ENCODE measurements around the gene SLC25A21. TPM values are rescaled to one million over a fixed set of nuclear protein-coding genes. Genes with fewer than 3 reads are reported as not detected.

Gene SLC25A21
- total and polyA plus RNA-seq, 2 donors (not counting 1 experiment from before 2014, with no cell fraction given) = 0.50 to 0.62 TPM

DNA sequence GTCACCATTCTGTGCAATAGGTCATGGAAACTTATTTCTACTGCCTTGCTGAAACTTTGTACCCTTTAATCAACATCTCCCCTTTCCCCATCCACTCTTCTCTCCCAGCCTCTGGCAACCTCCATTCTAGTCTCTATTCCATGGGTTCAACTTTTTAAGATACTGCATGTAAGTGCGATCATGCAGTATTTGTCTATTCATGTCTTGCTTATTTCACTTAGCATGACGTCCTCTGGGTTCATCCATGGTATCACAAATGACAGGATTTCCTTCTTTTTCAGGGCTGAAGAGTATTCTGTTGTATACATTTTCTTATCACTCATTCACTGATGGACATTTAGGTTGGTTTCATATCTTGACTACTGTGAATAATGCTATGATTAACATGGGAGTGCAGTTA, 288.4 kb downstream of the SLC25A21 start:
- no peak overlapping the region for H3K4me3 ChIP-seq (replicated peaks in 1 of 4; ENCODE audit: control extremely low read depth in 1 of 4, insufficient read depth in 1 of 4, low read depth in 3 of 4, low read length in 4 of 4)
- H3K4me2 ChIP-seq (ENCODE audit: extremely low read depth, insufficient read depth, low read length) = no peak overlapping the region
- H3K27ac ChIP-seq (ENCODE audit: insufficient read depth, low read length) = no peak overlapping the region
- H3K9ac ChIP-seq (ENCODE audit: insufficient read depth, low read length) = no peak overlapping the region
- no peaks in the 10 kb centered on the region for H3K36me3 ChIP-seq (ENCODE audit: control insufficient read depth, insufficient read depth, low read length)
- TF ChIP-seq EZH2 (IDR thresholded peaks at IDR 0.05; ENCODE audit: low read length, missing control alignments) = no peak
- TF ChIP-seq, protein P1, sequence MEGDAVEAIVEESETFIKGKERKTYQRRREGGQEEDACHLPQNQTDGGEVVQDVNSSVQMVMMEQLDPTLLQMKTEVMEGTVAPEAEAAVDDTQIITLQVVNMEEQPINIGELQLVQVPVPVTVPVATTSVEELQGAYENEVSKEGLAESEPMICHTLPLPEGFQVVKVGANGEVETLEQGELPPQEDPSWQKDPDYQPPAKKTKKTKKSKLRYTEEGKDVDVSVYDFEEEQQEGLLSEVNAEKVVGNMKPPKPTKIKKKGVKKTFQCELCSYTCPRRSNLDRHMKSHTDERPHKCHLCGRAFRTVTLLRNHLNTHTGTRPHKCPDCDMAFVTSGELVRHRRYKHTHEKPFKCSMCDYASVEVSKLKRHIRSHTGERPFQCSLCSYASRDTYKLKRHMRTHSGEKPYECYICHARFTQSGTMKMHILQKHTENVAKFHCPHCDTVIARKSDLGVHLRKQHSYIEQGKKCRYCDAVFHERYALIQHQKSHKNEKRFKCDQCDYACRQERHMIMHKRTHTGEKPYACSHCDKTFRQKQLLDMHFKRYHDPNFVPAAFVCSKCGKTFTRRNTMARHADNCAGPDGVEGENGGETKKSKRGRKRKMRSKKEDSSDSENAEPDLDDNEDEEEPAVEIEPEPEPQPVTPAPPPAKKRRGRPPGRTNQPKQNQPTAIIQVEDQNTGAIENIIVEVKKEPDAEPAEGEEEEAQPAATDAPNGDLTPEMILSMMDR (conservative IDR thresholded peaks at IDR 0.05 in 1 of 2, IDR thresholded peaks at IDR 0.05 in 1 of 2; ENCODE audit: low read depth in 1 of 2, low read length in 2 of 2) = no peak
- no peaks in the 10 kb centered on the region for H3K79me2 ChIP-seq (ENCODE audit: control insufficient read depth, insufficient read depth, low read length)
- no peaks in the 10 kb centered on the region for H3K9me3 ChIP-seq (ENCODE audit: control insufficient read depth, insufficient read depth, low read depth, low read length)
- H3K27me3 ChIP-seq (ENCODE audit: control insufficient read depth, insufficient read depth, low read length) = no peaks in the 10 kb centered on the region
- no peak for DNase-seq (ENCODE audit: low read depth in 2 of 2)
- H3K4me1 ChIP-seq (ENCODE audit: control insufficient read depth, extremely low read depth, insufficient read depth, low read length) = no peaks in the 10 kb centered on the region
- H2AFZ ChIP-seq (ENCODE audit: low read length) = no peak overlapping the region
- H4K20me1 ChIP-seq (ENCODE audit: control insufficient read depth, extremely low read depth, insufficient read depth, low read length) = no peaks in the 10 kb centered on the region

DNA sequence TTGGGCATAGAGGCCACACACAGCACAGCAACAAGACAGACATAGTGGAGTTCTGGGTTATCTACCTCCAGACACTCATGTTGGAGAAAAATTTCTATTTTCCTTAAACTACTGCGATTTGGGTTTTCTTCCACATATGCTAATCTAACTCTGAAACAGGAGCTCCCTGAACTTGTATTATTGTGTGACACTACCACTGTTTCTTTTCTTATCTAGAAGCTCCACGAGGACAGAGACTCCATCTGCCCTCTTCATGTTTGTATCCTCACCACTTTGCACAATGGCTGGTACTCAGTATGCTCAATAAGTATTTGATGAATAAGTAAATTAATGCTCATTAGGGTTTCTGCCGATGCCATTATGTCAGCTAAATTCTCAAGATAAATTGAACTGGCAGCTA, 292.1 kb downstream of the SLC25A21 start:
- Histone ChIP-seq H3K4me2 (ENCODE audit: extremely low read depth, insufficient read depth, low read length) (no peak overlapping the region), H3K9ac (ENCODE audit: insufficient read depth, low read length) (no peak overlapping the region), H3K36me3 (ENCODE audit: control insufficient read depth, insufficient read depth, low read length) (no peaks in the 10 kb centered on the region), H3K9me3 (ENCODE audit: control insufficient read depth, insufficient read depth, low read depth, low read length) (no peaks in the 10 kb centered on the region), H3K27ac (ENCODE audit: insufficient read depth, low read length) (no peak overlapping the region), H3K79me2 (ENCODE audit: control insufficient read depth, insufficient read depth, low read length) (no peaks in the 10 kb centered on the region), H3K4me1 (ENCODE audit: control insufficient read depth, extremely low read depth, insufficient read depth, low read length) (no peaks in the 10 kb centered on the region), H3K27me3 (ENCODE audit: control insufficient read depth, insufficient read depth, low read length) (no peaks in the 10 kb centered on the region), H2AFZ (ENCODE audit: low read length) (no peak overlapping the region), H4K20me1 (ENCODE audit: control insufficient read depth, extremely low read depth, insufficient read depth, low read length) (no peaks in the 10 kb centered on the region), H3K4me3 (replicated peaks in 1 of 4; ENCODE audit: control extremely low read depth in 1 of 4, insufficient read depth in 1 of 4, low read depth in 3 of 4, low read length in 4 of 4) (no peak overlapping the region)
- TF ChIP-seq, protein P1 (conservative IDR thresholded peaks at IDR 0.05 in 1 of 2, IDR thresholded peaks at IDR 0.05 in 1 of 2; ENCODE audit: low read depth in 1 of 2, low read length in 2 of 2) = no peak
- TF ChIP-seq EZH2 (IDR thresholded peaks at IDR 0.05; ENCODE audit: low read length, missing control alignments) = no peak
- DNase-seq (ENCODE audit: low read depth in 2 of 2) = no peak

DNA sequence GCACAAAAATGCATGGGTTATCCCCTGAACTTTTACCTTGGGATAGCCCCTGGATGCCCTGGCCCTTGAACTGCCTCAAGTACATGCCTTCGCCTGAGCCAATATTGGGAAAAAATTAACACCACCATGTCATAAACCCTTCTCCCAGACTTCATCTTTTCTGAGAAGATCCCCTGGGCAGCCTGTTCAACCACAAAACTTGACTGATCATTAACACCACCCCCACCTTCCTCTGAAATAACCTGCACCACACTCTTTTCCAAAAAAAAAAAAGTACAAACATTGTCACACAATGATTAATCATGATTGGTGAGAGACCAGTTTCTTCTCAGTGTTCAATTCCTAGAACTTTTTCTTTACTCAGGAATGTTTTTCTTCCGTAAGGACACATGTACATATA, 292.8 kb downstream of the SLC25A21 start:
- Histone ChIP-seq H3K36me3 (ENCODE audit: control insufficient read depth, insufficient read depth, low read length) (no peaks in the 10 kb centered on the region), H2AFZ (ENCODE audit: low read length) (no peak overlapping the region), H3K79me2 (ENCODE audit: control insufficient read depth, insufficient read depth, low read length) (no peaks in the 10 kb centered on the region), H3K4me3 (replicated peaks in 1 of 4; ENCODE audit: control extremely low read depth in 1 of 4, insufficient read depth in 1 of 4, low read depth in 3 of 4, low read length in 4 of 4) (no peak overlapping the region), H3K9ac (ENCODE audit: insufficient read depth, low read length) (no peak overlapping the region), H3K27me3 (ENCODE audit: control insufficient read depth, insufficient read depth, low read length) (no peaks in the 10 kb centered on the region), H3K27ac (ENCODE audit: insufficient read depth, low read length) (no peak overlapping the region), H4K20me1 (ENCODE audit: control insufficient read depth, extremely low read depth, insufficient read depth, low read length) (no peaks in the 10 kb centered on the region), H3K4me2 (ENCODE audit: extremely low read depth, insufficient read depth, low read length) (no peak overlapping the region), H3K4me1 (ENCODE audit: control insufficient read depth, extremely low read depth, insufficient read depth, low read length) (no peaks in the 10 kb centered on the region), H3K9me3 (ENCODE audit: control insufficient read depth, insufficient read depth, low read depth, low read length) (no peaks in the 10 kb centered on the region)
- TF ChIP-seq, protein P1 (conservative IDR thresholded peaks at IDR 0.05 in 1 of 2, IDR thresholded peaks at IDR 0.05 in 1 of 2; ENCODE audit: low read depth in 1 of 2, low read length in 2 of 2) = no peak
- TF ChIP-seq EZH2 (IDR thresholded peaks at IDR 0.05; ENCODE audit: low read length, missing control alignments) = no peak
- DNase-seq (ENCODE audit: low read depth in 2 of 2) = no peak
